GM18517 (cell line): ENCODE results near the gene GORASP1.

Experiments
- ATAC-seq: cut with Tn5 transposase; IDR thresholded peaks from one replicate; pipeline ENCODE4 v1.9.1; 2021; ENCODE audit warnings: mild to moderate bottlenecking, moderate library complexity; ENCODE audit not compliant: unreplicated experiment

GORASP1 gene

DNA sequence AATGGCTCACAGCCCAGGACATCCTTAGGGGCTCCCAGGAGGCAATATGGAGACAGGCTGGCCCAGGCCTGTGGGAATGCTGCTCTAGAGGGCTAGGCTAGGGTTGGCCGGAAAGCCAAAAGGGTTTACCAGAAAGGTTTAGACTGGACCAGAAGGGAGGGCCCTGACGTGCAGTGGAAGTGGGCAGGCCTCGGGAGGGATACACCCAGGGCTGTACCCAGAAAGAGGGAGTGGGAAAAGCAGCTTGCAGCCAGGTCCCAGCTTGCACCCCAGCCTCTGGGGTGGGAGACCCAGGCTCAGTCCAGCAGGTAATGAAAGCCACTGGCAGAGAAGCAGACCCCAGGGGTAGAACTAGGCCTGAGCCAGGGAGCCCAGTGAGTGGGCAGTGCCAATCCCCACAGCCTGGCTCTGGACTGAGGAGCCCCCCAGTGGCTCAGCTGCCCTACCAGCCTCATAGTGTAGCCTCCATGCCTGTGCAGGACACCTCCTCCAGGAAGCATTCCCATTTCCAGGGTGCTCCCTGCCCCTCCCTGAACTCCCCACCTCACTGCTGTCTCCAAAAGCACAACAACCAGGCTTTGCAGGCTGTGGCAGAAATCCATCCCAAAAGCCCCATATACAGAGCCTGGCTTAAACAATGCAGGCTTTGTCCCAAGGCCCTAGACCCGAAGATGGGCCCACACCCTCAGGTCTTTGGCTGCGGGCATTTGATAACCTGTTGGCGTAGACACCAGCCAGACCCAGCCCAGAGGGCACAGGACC, 3.5 kb downstream of the GORASP1 start:
- ATAC-seq, result no peak

GRCh38 chr3:39103324-39103693, 4.1 kb downstream of the GORASP1 start:
- no peak for ATAC-seq

GRCh38 chr3:39102504-39103323, 4.7 kb downstream of the GORASP1 start:
- no peak for ATAC-seq

- ATAC-seq, result no peak
These were observed 6.3 kb downstream of the GORASP1 start for GRCh38 chr3:39101022-39101689.

DNA sequence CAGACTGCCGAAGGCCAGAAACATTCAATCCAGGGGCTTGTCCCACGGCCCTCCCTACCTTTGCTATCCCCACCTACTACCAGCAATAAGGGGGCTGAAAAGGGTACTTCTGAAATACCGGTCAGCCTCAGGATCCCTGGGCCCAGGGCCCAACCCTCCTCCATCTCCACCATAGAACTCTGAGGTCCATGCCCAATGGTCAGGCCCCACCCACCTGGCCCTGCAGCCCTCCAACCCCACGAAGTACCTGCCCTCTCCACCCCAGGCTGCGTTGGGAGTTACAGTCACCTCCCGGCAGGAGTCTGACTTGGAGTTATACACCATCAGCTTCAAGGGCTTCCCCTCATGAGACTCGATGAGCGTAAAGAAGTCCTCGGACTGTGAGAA, 6.9 kb downstream of the GORASP1 start:
- ATAC-seq, result no peak

DNA sequence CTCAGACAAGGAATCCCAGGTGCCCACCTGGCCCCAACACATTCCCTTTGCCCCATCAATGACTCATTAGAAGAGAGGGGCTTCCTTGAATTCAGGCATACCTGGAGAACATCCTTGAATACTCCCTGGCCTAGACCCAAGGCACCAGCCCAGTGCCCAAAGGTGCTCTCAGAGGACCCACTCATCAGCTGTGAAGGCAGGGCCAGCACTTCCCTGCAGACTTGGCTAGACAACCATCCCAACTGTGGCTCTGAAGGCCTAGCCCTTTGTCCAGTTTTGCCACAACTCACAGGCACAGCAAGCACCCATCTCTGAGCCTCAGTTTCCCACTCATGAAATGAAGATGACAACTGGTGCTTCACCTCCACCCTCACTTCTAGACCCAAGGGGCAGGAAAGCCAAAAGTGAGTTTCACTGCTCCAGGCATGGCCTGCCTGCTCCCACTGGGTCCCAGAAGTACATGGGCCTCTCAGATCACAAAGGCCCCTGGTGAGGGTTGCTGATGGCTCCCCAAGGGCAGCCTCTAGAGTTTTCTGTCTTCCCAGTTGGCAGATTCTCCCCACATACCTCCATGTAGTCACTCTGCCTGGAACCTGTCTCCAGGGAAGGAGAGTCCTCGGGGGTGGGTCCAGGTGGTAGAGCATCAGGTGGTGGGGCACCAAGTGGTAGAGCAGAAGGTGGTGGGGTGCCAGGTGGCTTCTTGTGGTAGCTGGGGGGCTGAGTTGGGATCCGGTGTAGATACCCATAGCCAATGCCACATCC, 7.5 kb downstream of the GORASP1 start:
- no peak for ATAC-seq

- ATAC-seq, result no peak
These were observed 8.2 kb downstream of the GORASP1 start for GRCh38 chr3:39099242-39099641.

- ATAC-seq, result no peak
These were observed 8.9 kb downstream of the GORASP1 start for GRCh38 chr3:39098473-39099000.

GRCh38 chr3:39097716-39098472, 9.5 kb downstream of the GORASP1 start:
- ATAC-seq, result no peak

DNA sequence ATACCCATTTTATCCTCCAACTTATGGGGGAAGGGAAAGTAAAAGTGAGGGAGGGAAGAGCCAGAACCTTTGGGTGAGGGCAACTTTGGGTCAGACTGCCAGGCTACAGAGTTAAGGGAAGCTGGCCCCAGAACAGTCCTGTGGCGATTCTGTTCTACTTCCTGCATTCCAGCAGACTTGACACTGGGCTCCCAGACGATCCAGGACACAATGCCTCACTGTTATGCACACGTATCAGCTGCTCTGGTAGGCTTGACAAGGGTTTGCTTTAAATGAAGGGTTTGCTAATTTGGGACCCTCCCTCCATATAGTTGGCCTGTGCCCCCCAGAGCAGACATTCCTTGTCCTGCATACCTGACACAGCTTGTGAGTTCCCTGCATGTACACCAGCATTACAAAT, 10.7 kb downstream of the GORASP1 start:
- ATAC-seq, result no peak

- no peak for ATAC-seq
These were observed 11.6 kb downstream of the GORASP1 start for GRCh38 chr3:39095778-39096177.

DNA sequence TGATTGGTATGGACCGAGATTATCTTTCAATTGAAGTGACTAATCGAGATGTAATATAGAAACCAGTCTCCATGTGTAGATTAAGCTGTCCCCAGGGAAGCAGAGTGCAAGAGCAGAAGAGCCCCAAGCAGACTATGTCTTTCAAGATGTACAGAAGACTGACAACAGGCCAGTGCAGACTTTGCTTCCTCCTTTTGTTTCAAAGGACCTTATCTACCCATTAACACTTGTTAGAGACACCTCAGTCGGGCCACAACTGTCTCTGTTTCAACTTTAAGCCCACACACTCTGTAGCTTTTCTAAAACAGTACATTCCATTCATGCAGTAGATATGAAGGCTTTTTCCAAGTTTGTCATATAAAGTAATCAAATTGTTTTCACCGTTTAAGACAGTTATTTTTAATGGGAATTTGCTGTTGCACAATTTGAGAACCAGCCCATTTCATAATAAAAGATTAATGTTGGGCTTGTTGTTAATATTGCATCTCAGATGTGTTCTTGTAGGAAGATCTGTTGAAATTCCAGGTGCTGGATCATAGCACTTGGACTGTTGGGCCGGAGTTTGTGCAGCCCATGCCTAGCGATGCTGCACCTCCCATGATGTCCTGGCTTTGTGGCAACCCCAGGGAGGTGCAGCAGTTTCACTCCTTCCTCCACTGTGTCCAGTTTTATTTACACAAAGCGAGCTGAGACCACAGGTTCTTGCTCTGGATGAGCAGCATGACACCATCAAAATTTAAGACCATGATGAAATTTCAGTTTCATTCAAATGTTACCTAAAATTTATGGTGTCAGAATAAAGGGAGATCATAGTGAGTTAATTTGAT, 12.4 kb downstream of the GORASP1 start:
- ATAC-seq, result no peak

- no peak for ATAC-seq
These were observed 16.5 kb downstream of the GORASP1 start for GRCh38 chr3:39090922-39091321.

DNA sequence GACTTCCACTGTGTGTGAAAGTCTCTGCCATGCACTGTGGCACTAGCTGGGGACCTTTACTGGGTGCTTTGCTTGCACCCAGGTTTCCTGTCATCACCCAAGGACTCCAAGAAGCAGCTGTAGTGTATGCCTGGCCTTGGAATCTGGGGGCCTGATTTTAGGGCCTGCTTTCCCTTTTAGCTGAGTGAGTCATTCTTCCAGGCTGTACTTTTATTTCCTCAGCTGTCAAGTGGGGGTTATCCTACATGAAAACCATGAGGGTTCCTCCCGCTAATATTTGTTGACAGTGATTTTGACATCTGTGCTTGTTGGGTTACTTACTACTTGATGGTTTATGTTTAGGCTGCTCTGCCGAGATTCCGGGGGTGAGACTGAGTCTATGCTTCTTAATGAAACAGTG, 18.5 kb downstream of the GORASP1 start:
- no peak for ATAC-seq

DNA sequence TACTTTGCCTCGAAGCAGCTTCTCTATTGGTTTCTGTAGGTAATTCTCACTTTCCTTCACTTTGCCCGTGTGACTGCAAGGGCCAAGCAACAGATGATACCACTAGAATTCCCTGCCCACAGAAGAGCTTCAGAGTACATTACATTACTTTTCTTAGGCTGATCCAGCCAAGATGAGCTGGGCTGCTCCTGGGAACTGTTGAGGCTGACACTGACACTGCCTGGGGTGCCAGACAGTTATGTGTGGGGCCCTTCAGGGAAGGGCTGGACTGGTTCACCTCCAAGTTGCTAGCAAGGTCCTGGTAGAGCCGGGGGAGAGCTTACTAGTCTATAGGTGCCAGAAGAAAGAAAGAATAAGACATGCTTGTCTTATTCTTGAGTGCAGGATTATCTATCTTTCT, 19.0 kb downstream of the GORASP1 start:
- no peak for ATAC-seq

GRCh38 chr3:39086144-39086543, 21.3 kb downstream of the GORASP1 start:
- no peak for ATAC-seq

DNA sequence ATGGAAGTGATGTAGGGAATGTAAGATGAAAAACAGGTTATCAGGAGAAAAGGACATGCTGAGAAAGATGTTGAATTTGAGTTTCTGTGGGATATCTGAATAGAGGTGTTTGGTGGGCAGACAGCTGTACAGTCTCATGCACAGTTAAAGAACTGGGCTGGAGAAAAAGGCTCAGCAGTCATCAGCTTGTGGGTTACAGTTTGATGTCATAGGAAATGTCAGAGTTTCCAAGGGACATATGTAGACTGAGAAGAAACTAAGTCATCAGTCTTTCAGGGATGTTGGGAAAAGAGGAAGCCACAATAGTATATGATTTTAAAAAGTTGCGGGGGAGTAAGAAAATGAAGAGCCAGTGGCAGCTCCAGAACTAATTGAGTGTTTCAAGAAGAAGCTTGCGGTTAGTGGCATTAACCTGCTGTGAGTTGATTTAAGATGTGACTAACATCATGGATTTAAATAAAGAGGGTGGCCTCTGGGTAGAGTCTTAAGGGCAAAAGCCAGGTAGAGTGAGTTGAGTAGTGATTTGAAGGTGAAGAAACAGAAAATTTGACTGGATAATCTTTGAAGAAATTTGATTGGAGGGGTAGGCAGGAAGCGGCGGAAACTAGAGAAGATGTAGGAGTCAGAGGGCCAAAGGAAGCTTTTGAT, 24.6 kb downstream of the GORASP1 start:
- no peak for ATAC-seq

- ATAC-seq, result no peak
These were observed 27.4 kb downstream of the GORASP1 start for GRCh38 chr3:39080026-39080425.

DNA sequence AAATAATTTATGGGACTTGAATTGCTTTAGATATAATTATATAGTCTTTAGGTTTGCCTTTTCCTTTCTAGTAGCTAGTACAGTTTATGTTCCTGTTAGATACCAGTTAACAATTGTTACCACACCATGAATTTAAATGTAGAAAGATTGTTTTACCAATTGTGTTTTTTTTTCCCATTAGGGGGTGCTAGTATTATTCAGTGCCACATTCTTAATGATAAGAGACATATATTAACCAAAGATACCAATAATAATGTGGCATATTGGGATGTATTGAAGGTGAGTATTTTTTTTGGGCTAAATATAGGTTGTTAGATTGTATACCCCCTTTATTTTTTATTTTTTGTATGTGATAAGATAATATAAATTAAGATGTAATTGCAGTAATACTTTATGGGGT, 27.9 kb downstream of the GORASP1 start:
- no peak for ATAC-seq
